ENCODE measurements around the gene TMEM47. TPM values are rescaled to one million over a fixed set of nuclear protein-coding genes. Genes with fewer than 3 reads are reported as not detected.

Gene TMEM47
- total RNA-seq, 1 donor from 2014 or later: 2.8 TPM

- DNase-seq: no peak
- H3K27ac Mint-ChIP-seq (ENCODE audit: unreplicated experiment): no peak overlapping the region
Observed at GRCh38 chrX:34656467-34656841, 631 bp downstream of the TMEM47 start.

GRCh38 chrX:34655501-34656455 lies 1.3 kb downstream of the TMEM47 start:
- peak overlapping the region; percentile 94 for H3K4me3 Mint-ChIP-seq (ENCODE audit: unreplicated experiment)
- H3K36me3 Mint-ChIP-seq (ENCODE audit: unreplicated experiment): no peaks in the 10 kb centered on the region
- no peaks in the 10 kb centered on the region for H3K9me3 Mint-ChIP-seq (ENCODE audit: unreplicated experiment)
- H3K4me1 Mint-ChIP-seq (ENCODE audit: low read depth, unreplicated experiment): peaks cover 2% of the 10 kb centered on the region
- no peak overlapping the region for H3K27ac Mint-ChIP-seq (ENCODE audit: unreplicated experiment)
- no peak for DNase-seq
- H3K27me3 Mint-ChIP-seq (ENCODE audit: unreplicated experiment): peaks cover 2% of the 10 kb centered on the region
- TF ChIP-seq CTCF (IDR thresholded peaks at IDR 0.05; ENCODE audit: partially characterized antibody, unreplicated experiment): no peak

More at GRCh38 chrX:34656467-34656841, 631 bp downstream of the TMEM47 start:
- TF ChIP-seq CTCF (IDR thresholded peaks at IDR 0.05; ENCODE audit: partially characterized antibody, unreplicated experiment): no peak
- H3K4me3 Mint-ChIP-seq (ENCODE audit: unreplicated experiment): peak overlapping the region; percentile 94
- peaks cover 2% of the 10 kb centered on the region for H3K27me3 Mint-ChIP-seq (ENCODE audit: unreplicated experiment)
- H3K4me1 Mint-ChIP-seq (ENCODE audit: low read depth, unreplicated experiment): peaks cover 2% of the 10 kb centered on the region
- H3K36me3 Mint-ChIP-seq (ENCODE audit: unreplicated experiment): no peaks in the 10 kb centered on the region
- peaks cover 2% of the 10 kb centered on the region for H3K9me3 Mint-ChIP-seq (ENCODE audit: unreplicated experiment)

- no peaks in the 10 kb centered on the region for H3K36me3 Mint-ChIP-seq (ENCODE audit: unreplicated experiment)
- peaks cover 2% of the 10 kb centered on the region for H3K4me1 Mint-ChIP-seq (ENCODE audit: low read depth, unreplicated experiment)
- no peak overlapping the region for H3K27ac Mint-ChIP-seq (ENCODE audit: unreplicated experiment)
Observed at GRCh38 chrX:34654696-34655490, 2.2 kb downstream of the TMEM47 start.

GRCh38 chrX:34653811-34654210 lies 3.3 kb downstream of the TMEM47 start:
- H3K27me3 Mint-ChIP-seq (ENCODE audit: unreplicated experiment): peaks cover 2% of the 10 kb centered on the region
- no peak for TF ChIP-seq CTCF (IDR thresholded peaks at IDR 0.05; ENCODE audit: partially characterized antibody, unreplicated experiment)
- no peaks in the 10 kb centered on the region for H3K36me3 Mint-ChIP-seq (ENCODE audit: unreplicated experiment)
- no peak for DNase-seq
- H3K4me3 Mint-ChIP-seq (ENCODE audit: unreplicated experiment): no peak overlapping the region
- no peak overlapping the region for H3K27ac Mint-ChIP-seq (ENCODE audit: unreplicated experiment)
- H3K4me1 Mint-ChIP-seq (ENCODE audit: low read depth, unreplicated experiment): peaks cover 2% of the 10 kb centered on the region
- H3K9me3 Mint-ChIP-seq (ENCODE audit: unreplicated experiment): no peaks in the 10 kb centered on the region

More at GRCh38 chrX:34654696-34655490, 2.2 kb downstream of the TMEM47 start:
- H3K27me3 Mint-ChIP-seq (ENCODE audit: unreplicated experiment): peaks cover 2% of the 10 kb centered on the region
- no peak for DNase-seq
- peak overlapping the region; percentile 94 for H3K4me3 Mint-ChIP-seq (ENCODE audit: unreplicated experiment)
- TF ChIP-seq CTCF (IDR thresholded peaks at IDR 0.05; ENCODE audit: partially characterized antibody, unreplicated experiment): no peak
- no peaks in the 10 kb centered on the region for H3K9me3 Mint-ChIP-seq (ENCODE audit: unreplicated experiment)

Data from glutamatergic neuron (in vitro differentiated cells).